H1 (cell line): ENCODE measurements around the gene TSPAN15. TPM values are rescaled to one million over a fixed set of nuclear protein-coding genes. Genes with fewer than 3 reads are reported as not detected.

Source experiments
- CTCF ChIA-PET: fragments of 300-600 bp; sonication (Branson Sonifier 250); formaldehyde crosslinking; loops from one replicate; lab custom pipeline; 2021; ENCODE audit not compliant: partially characterized antibody; lab: Charles Lee
- POLR2A ChIA-PET: fragments of 300-600 bp; sonication (Branson Sonifier 250); formaldehyde crosslinking; loops from one replicate; lab custom pipeline; 2021; ENCODE audit warnings: inconsistent platforms; ENCODE audit not compliant: partially characterized antibody; lab: Charles Lee
- DNase-seq, 2 experiments: peaks; one replicate each; pipeline versions ENCODE4 v3.0.0 to v3.0.0-alpha.2; 2010 to 2022; ENCODE audit warnings: low spot score in 2 of 2, low read depth in 1 of 2, mixed read lengths in 1 of 2
- FAIRE-seq: peaks from 2 replicates; lab custom pipeline; 2011; peaks lifted over from hg19 to GRCh38; lab: Jason Lieb, UNC
- H2AFZ ChIP-seq: 2 replicates; pipeline ENCODE4 v1.8.1; 2012; ENCODE audit warnings: low read length, inconsistent platforms
- H2AK5ac ChIP-seq: 2 replicates; pipeline ENCODE4 v1.6.1; 2013; ENCODE audit warnings: low read depth, low read length
- H2BK120ac ChIP-seq: replicated peaks from 2 replicates; pipeline ENCODE3; 2013; ENCODE audit warnings: low read depth, low read length, inconsistent platforms
- H2BK12ac ChIP-seq: 2 replicates; pipeline ENCODE4 v1.6.1; 2013; ENCODE audit warnings: low read depth, low read length
- H2BK15ac ChIP-seq: 2 replicates; pipeline ENCODE4 v1.6.1; 2013; ENCODE audit warnings: low read length
- H2BK20ac ChIP-seq: 2 replicates; pipeline ENCODE4 v1.6.1; 2013; ENCODE audit warnings: low read length
- H2BK5ac ChIP-seq: 2 replicates; pipeline ENCODE4 v1.6.1; 2013; ENCODE audit warnings: low read depth, low read length
- H3K14ac ChIP-seq: 2 replicates; pipeline ENCODE4 v1.6.1; 2013; ENCODE audit warnings: inconsistent platforms; ENCODE audit not compliant: insufficient read length
- H3K18ac ChIP-seq: 2 replicates; pipeline ENCODE4 v1.6.1; 2013; ENCODE audit warnings: low read length; ENCODE audit errors: extremely low read depth
- H3K23ac ChIP-seq: 2 replicates; pipeline ENCODE4 v1.6.1; 2013; ENCODE audit warnings: inconsistent platforms; ENCODE audit not compliant: insufficient read length
- H3K23me2 ChIP-seq: 2 replicates; pipeline ENCODE4 v1.6.1; 2013; ENCODE audit warnings: low read depth, low read length
- H3K27ac ChIP-seq: 2 replicates; pipeline ENCODE4 v1.6.1; 2011; ENCODE audit warnings: low read depth, low read length, inconsistent platforms
- H3K27me3 ChIP-seq, 4 experiments: replicated peaks in 1 of 4; 1 replicate in 1 of 4; 2 replicates in 3 of 4; pipeline versions ENCODE4 v1.6.1 to v1.8.1; 2011 to 2013; ENCODE audit warnings: low read length in 3 of 4, mild to moderate bottlenecking in 3 of 4, inconsistent platforms in 2 of 4, mixed read lengths in 2 of 4, moderate library complexity in 1 of 4; ENCODE audit not compliant: control insufficient read depth in 3 of 4, insufficient read depth in 3 of 4; ENCODE audit errors: extremely low read depth in 1 of 4
- H3K36me3 ChIP-seq, 4 experiments: 2 replicates each; pipeline versions ENCODE4 v1.6.1 to v1.8.1; 2011 to 2013; ENCODE audit warnings: mild to moderate bottlenecking in 4 of 4, low read length in 3 of 4, moderate library complexity in 2 of 4, control low read depth in 1 of 4, inconsistent platforms in 1 of 4; ENCODE audit not compliant: insufficient read depth in 4 of 4, control insufficient read depth in 2 of 4
- H3K4ac ChIP-seq: replicated peaks from 2 replicates; pipeline ENCODE3; 2013; ENCODE audit warnings: low read length, low read depth, mixed read lengths, inconsistent platforms; ENCODE audit not compliant: insufficient read length
- H3K4me1 ChIP-seq, 4 experiments: replicated peaks in 1 of 4; 1 replicate in 1 of 4; 2 replicates in 3 of 4; pipeline versions ENCODE4 v1.6.1 to v1.8.1; 2011 to 2013; ENCODE audit warnings: low read length in 3 of 4, inconsistent platforms in 2 of 4, mixed read lengths in 1 of 4; ENCODE audit not compliant: insufficient read depth in 4 of 4, control insufficient read depth in 3 of 4
- H3K4me2 ChIP-seq, 2 experiments: 2 replicates each; pipeline versions ENCODE4 v1.6.1 to v1.8.1; 2011 to 2013; ENCODE audit warnings: low read depth in 2 of 2, low read length in 2 of 2, control low read depth in 1 of 2, inconsistent platforms in 1 of 2, mild to moderate bottlenecking in 1 of 2; ENCODE audit not compliant: insufficient read depth in 1 of 2
- H3K4me3 ChIP-seq, 4 experiments: fragments of 200-600, 300-600 bp in 1 of 4; sonication (generic), shearing (Covaris generic), sonication (Bioruptor Twin) in 1 of 4; 2 replicates each; pipeline versions ENCODE4 v1.5.1 to v1.8.1; 2011 to 2016; ENCODE audit warnings: low read length in 4 of 4, low read depth in 3 of 4, control low read depth in 2 of 4, inconsistent platforms in 2 of 4, mild to moderate bottlenecking in 2 of 4, mixed read lengths in 1 of 4, moderate library complexity in 1 of 4; ENCODE audit not compliant: insufficient read depth in 2 of 4; ENCODE audit errors: extremely low read depth in 1 of 4
- H3K56ac ChIP-seq: replicated peaks from 2 replicates; pipeline ENCODE3; 2013; ENCODE audit warnings: low read depth, mild to moderate bottlenecking, mixed read lengths, low read length, inconsistent platforms; ENCODE audit not compliant: insufficient read length
- H3K79me1 ChIP-seq: 2 replicates; pipeline ENCODE4 v1.6.1; 2013; ENCODE audit warnings: low read depth, low read length, control low read depth
- H3K79me2 ChIP-seq, 2 experiments: 2 replicates each; pipeline versions ENCODE4 v1.6.1 to v1.8.1; 2012 to 2013; ENCODE audit warnings: low read length in 2 of 2, mild to moderate bottlenecking in 2 of 2, inconsistent platforms in 1 of 2; ENCODE audit not compliant: insufficient read depth in 2 of 2, control insufficient read depth in 1 of 2
- H3K9ac ChIP-seq, 4 experiments: replicated peaks in 1 of 4; 1 replicate in 1 of 4; 2 replicates in 3 of 4; pipeline versions ENCODE4 v1.6.1 to v1.8.1; 2011 to 2013; ENCODE audit warnings: low read depth in 3 of 4, low read length in 3 of 4, control low read depth in 2 of 4, mild to moderate bottlenecking in 2 of 4, moderate library complexity in 2 of 4, inconsistent platforms in 1 of 4; ENCODE audit errors: extremely low read depth in 1 of 4
- H3K9me3 ChIP-seq, 2 experiments: 2 replicates each; pipeline versions ENCODE4 v1.6.1 to v1.8.1; 2012 to 2013; ENCODE audit warnings: mild to moderate bottlenecking in 2 of 2, moderate library complexity in 2 of 2, control low read depth in 1 of 2, inconsistent platforms in 1 of 2, low read depth in 1 of 2, low read length in 1 of 2, mixed read lengths in 1 of 2; ENCODE audit not compliant: insufficient read depth in 2 of 2
- H4K20me1 ChIP-seq, 2 experiments: replicated peaks in 1 of 2; 2 replicates each; pipeline versions ENCODE3 to v1.8.1; 2011 to 2013; ENCODE audit warnings: inconsistent platforms in 2 of 2, low read length in 2 of 2, mild to moderate bottlenecking in 1 of 2; ENCODE audit not compliant: insufficient read depth in 2 of 2, control insufficient read depth in 1 of 2
- H4K5ac ChIP-seq: 2 replicates; pipeline ENCODE4 v1.6.1; 2013; ENCODE audit warnings: low read length, low read depth, mixed read lengths, inconsistent platforms; ENCODE audit not compliant: insufficient read length
- H4K8ac ChIP-seq: 2 replicates; pipeline ENCODE4 v1.8.0; 2013; ENCODE audit warnings: mild to moderate bottlenecking, moderate library complexity, low read length, inconsistent platforms; ENCODE audit not compliant: insufficient read depth; ENCODE audit errors: extremely low read depth
- H4K91ac ChIP-seq: replicated peaks from 2 replicates; pipeline ENCODE3; 2013; ENCODE audit warnings: low read length, mixed read lengths, inconsistent platforms; ENCODE audit not compliant: insufficient read length
- GABPA ChIP-seq: IDR thresholded peaks from 2 replicates; pipeline ENCODE4 v1.6.1; 2011; ENCODE audit warnings: mild to moderate bottlenecking, low read length, moderate library complexity, borderline replicate concordance; ENCODE audit not compliant: insufficient read depth
- JUND ChIP-seq: IDR thresholded peaks from 2 replicates; pipeline ENCODE4 v1.6.1; 2011; ENCODE audit warnings: mild to moderate bottlenecking, improper control_type of control experiment, low read length
- NRF1 ChIP-seq: IDR thresholded peaks from 2 replicates; pipeline ENCODE4 v1.6.1; 2011; ENCODE audit warnings: mild to moderate bottlenecking, low read depth, low read length, improper control_type of control experiment
- WGBS, 2 experiments: shearing (Covaris generic) in 1 of 2; methylation state at CpG; one replicate each; pipeline versions ENCODE4 v1.1.6 to v1.1.7; 2013 to 2015; ENCODE audit warnings: low lambda C conversion rate in 2 of 2, mixed read lengths in 2 of 2, inconsistent platforms in 1 of 2, low coverage in 1 of 2, missing lambda C conversion rate in 1 of 2; ENCODE audit not compliant: insufficient replicate concordance in 2 of 2, insufficient coverage in 1 of 2, insufficient read length in 1 of 2; ENCODE audit errors: extremely low coverage in 1 of 2, missing lambda C conversion rate in 1 of 2; 5-methylcytosine and 5-hydroxymethylcytosine counted together
- polyA plus RNA-seq, 7 experiments: library from polyadenylated mRNA; depleted of rRNA in 3 of 7; stranded (reverse) in 5 of 7; unstranded in 2 of 7; fragments of >200 nt in 5 of 7; fragments of 200-250 nt in 2 of 7; gene quantifications; 1 replicate in 5 of 7; 2 replicates in 1 of 7; 4 replicates in 1 of 7; pipeline versions ENCODE4 v1.2.1 to v1.2.3, GENCODE V29; 2011 to 2013; ENCODE audit warnings: missing spikeins in 2 of 7, mixed read lengths in 2 of 7
- total RNA-seq: library from RNA; stranded (reverse); fragmentation: NEBNext Ultra II Directional; extraction: Animal tissue kit (Norgen Biotek cat#: 25700); gene quantifications from 2 replicates; pipeline ENCODE4 v1.2.1, GENCODE V29; 2021

The TSPAN15 gene
- total and polyA plus RNA-seq, 2 of the 8 experiments (the other 6 are each of a cell fraction or from before 2014, with no cell fraction given) = 9.7 to 20.0 TPM

DNA sequence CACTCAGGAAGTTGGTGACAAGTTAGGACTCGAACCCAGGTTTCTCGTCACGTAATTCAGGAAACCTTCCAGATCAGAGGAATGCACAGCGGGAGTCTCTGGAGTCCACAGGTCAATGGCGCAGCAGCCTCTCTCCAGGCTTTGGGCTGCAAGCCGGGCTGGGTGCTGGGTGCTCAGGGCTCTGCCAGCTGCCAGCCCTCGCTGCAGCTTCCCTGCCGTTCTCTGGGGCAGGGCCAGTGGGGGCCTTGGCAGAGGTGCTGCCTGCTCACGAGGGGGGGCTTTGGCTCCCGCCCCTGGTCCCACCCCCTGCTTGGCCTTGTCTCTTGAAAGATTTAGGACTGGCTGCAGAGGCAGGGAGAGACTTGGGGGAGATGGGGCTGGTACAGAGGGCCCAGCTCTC lies 34.6 kb upstream of the TSPAN15 start, which contains the start of gene TACR2:
TSS of gene TACR2 (minus strand) at position 224 of the 400 bp plus-strand sequence. CDS start 595 bp downstream, outside the sequence.
- H3K18ac ChIP-seq = no peak within 1 kb of the TSS
- H2BK12ac ChIP-seq = no peak within 1 kb of the TSS
- no peaks in the 10 kb centered on the region for H3K23me2 ChIP-seq
- no peaks in the 10 kb centered on the region for H3K36me3 ChIP-seq
- no peak within 1 kb of the TSS for H4K91ac ChIP-seq
- FAIRE-seq = no peak
- H2AK5ac ChIP-seq = no peak within 1 kb of the TSS
- 84% methylated on average over 6 of the region's 10 CpGs; no CpG with 5 or more reads in 1 of the 2 experiments for WGBS, 2 experiments
- no peak for DNase-seq
- peak within 1 kb of the TSS; percentile 1 for H4K8ac ChIP-seq
- H3K27me3 ChIP-seq = no peaks in the 10 kb centered on the region
- H3K79me2 ChIP-seq = no peaks in the 10 kb centered on the region
- H2BK20ac ChIP-seq = no peak within 1 kb of the TSS
- H3K9ac ChIP-seq = no peak within 1 kb of the TSS; a peak in 1 of 7 replicates
- H2BK15ac ChIP-seq = no peak within 1 kb of the TSS
- H3K4me1 ChIP-seq = no peaks in the 10 kb centered on the region; a peak in 2 of 7 replicates
- no peaks in the 10 kb centered on the region for H3K9me3 ChIP-seq
- H3K4me3 ChIP-seq = no peak within 1 kb of the TSS
- H2AFZ ChIP-seq = no peak within 1 kb of the TSS
- H3K27ac ChIP-seq = no peak within 1 kb of the TSS
- CTCF ChIA-PET = interaction anchor here (0.9 to 4.3 kb wide), 6 partner anchors 9 to 239 kb away, joined by 3 to 18 read pairs (median 4); no protein-coding TSS in a partner anchor
- H4K5ac ChIP-seq = no peak within 1 kb of the TSS
- no peak within 1 kb of the TSS for H3K14ac ChIP-seq
- peak within 1 kb of the TSS; percentile 52; the same call in 1 of the 2 replicates for H2BK5ac ChIP-seq
- H4K20me1 ChIP-seq = no peaks in the 10 kb centered on the region
- H3K23ac ChIP-seq = no peak within 1 kb of the TSS
- no peak within 1 kb of the TSS for H3K4ac ChIP-seq
- H3K56ac ChIP-seq = no peak within 1 kb of the TSS
- no peak within 1 kb of the TSS for H2BK120ac ChIP-seq
- POLR2A ChIA-PET = interaction anchor here (0.8 kb wide), 1 partner anchor 295 kb away, joined by 4 read pairs; no protein-coding TSS in a partner anchor
- no peaks in the 10 kb centered on the region for H3K79me1 ChIP-seq
- no peak within 1 kb of the TSS for H3K4me2 ChIP-seq
- TF ChIP-seq NRF1 (no peak), JUND (no peak), GABPA (no peak)
